Nephron progenitor cell (in vitro differentiated cells): ENCODE results near the gene DCLK1.

ENCODE experiments used
- DNase-seq: peaks from one replicate; pipeline ENCODE4 v3.0.0; 2021
- H3K27ac Mint-ChIP-seq: 2 replicates; pipeline ENCODE4 v1.8.0; 2021; ENCODE audit warnings: mild to moderate bottlenecking, moderate library complexity, mixed read lengths
- H3K27me3 Mint-ChIP-seq: 2 replicates; pipeline ENCODE4 v1.8.0; 2021; ENCODE audit warnings: mild to moderate bottlenecking, low read depth, mixed read lengths; ENCODE audit not compliant: poor library complexity
- H3K36me3 Mint-ChIP-seq: 2 replicates; pipeline ENCODE4 v1.8.0; 2021; ENCODE audit warnings: low read depth, mixed read lengths
- H3K4me1 Mint-ChIP-seq: 2 replicates; pipeline ENCODE4 v1.8.0; 2021; ENCODE audit warnings: mixed read lengths
- H3K4me3 Mint-ChIP-seq: 2 replicates; pipeline ENCODE4 v1.8.0; 2021; ENCODE audit warnings: mild to moderate bottlenecking, moderate library complexity, mixed read lengths
- H3K9me3 Mint-ChIP-seq: 2 replicates; pipeline ENCODE4 v1.8.0; 2021; ENCODE audit warnings: mild to moderate bottlenecking, moderate library complexity, mixed read lengths
- CTCF ChIP-seq: fragments of 200-600 bp; sonication (generic); IDR thresholded peaks from 2 replicates; pipeline ENCODE4 v1.5.0; 2021; ENCODE audit warnings: antibody characterized with exemption

The DCLK1 gene

GRCh38 chr13:35794734-35795389 is 336.3 kb downstream of the DCLK1 start:
- H3K4me1 Mint-ChIP-seq, result peaks cover 29% of the 10 kb centered on the region
- H3K27ac Mint-ChIP-seq, result peak overlapping the region; percentile 24
- no peak overlapping the region for H3K4me3 Mint-ChIP-seq
- no peaks in the 10 kb centered on the region for H3K9me3 Mint-ChIP-seq
- no peaks in the 10 kb centered on the region for H3K36me3 Mint-ChIP-seq
- no peak for DNase-seq
- H3K27me3 Mint-ChIP-seq, result peaks cover 2% of the 10 kb centered on the region
- TF ChIP-seq CTCF, result no peak

- Mint-ChIP-seq H3K27ac (no peak overlapping the region), H3K4me3 (no peak overlapping the region), H3K27me3 (peaks cover 2% of the 10 kb centered on the region), H3K9me3 (no peaks in the 10 kb centered on the region), H3K4me1 (peaks cover 36% of the 10 kb centered on the region), H3K36me3 (no peaks in the 10 kb centered on the region)
- TF ChIP-seq CTCF, result no peak
- DNase-seq, result no peak
Observed at GRCh38 chr13:35793823-35794222, 337.4 kb downstream of the DCLK1 start.

GRCh38 chr13:35792911-35793310 is 338.3 kb downstream of the DCLK1 start:
- H3K27me3 Mint-ChIP-seq, result peaks cover 2% of the 10 kb centered on the region
- H3K4me1 Mint-ChIP-seq, result peaks cover 36% of the 10 kb centered on the region
- no peaks in the 10 kb centered on the region for H3K9me3 Mint-ChIP-seq
- no peak for TF ChIP-seq CTCF
- DNase-seq, result no peak
- no peaks in the 10 kb centered on the region for H3K36me3 Mint-ChIP-seq
- no peak overlapping the region for H3K4me3 Mint-ChIP-seq
- no peak overlapping the region for H3K27ac Mint-ChIP-seq

GRCh38 chr13:35792021-35792420 is 339.2 kb downstream of the DCLK1 start:
- peaks cover 32% of the 10 kb centered on the region for H3K4me1 Mint-ChIP-seq
- no peaks in the 10 kb centered on the region for H3K9me3 Mint-ChIP-seq
- H3K36me3 Mint-ChIP-seq, result no peaks in the 10 kb centered on the region
- DNase-seq, result no peak
- TF ChIP-seq CTCF, result no peak
- H3K27ac Mint-ChIP-seq, result no peak overlapping the region
- peaks cover 2% of the 10 kb centered on the region for H3K27me3 Mint-ChIP-seq
- H3K4me3 Mint-ChIP-seq, result no peak overlapping the region

- H3K36me3 Mint-ChIP-seq, result no peaks in the 10 kb centered on the region
Observed at GRCh38 chr13:35791184-35791851, 339.9 kb downstream of the DCLK1 start.

More at GRCh38 chr13:35791184-35791851, 339.9 kb downstream of the DCLK1 start:
- DNase-seq, result no peak
- Mint-ChIP-seq H3K27me3 (peaks cover 1% of the 10 kb centered on the region), H3K4me1 (peaks cover 31% of the 10 kb centered on the region), H3K27ac (no peak overlapping the region), H3K9me3 (no peaks in the 10 kb centered on the region), H3K4me3 (no peak overlapping the region)
- no peak for TF ChIP-seq CTCF
